CD4-positive, alpha-beta T cell treated with Interleukin-15 for 1 hour (primary cell): ENCODE data around the gene FAM240A.

Experiments
- DNase-seq: peaks from one replicate; pipeline ENCODE4 v3.0.0-alpha.2; 2020

Gene FAM240A

DNA sequence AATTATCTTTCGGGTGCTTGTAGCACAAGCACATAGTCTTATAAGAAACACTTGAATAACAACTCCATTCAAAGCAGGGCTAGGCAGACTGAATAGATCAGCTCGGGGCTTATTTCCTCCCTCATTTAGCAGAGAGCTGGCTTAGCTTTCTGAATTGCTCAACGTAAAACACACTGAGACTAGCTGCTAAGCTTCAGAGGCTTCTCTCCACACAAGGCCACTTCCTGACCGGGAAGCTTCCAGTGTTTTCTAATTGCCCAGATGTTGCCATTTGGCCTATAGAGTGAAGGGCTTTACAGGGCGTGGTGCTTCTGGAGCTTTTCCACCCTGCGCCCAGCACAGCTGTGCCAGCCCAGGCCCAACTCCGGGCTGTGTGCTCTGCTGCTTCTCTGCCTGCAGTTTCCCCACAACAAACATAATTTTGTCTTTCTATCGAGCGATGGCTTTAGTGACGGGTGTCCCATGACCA is 16.6 kb downstream of the FAM240A start:
- DNase-seq: no peak

DNA sequence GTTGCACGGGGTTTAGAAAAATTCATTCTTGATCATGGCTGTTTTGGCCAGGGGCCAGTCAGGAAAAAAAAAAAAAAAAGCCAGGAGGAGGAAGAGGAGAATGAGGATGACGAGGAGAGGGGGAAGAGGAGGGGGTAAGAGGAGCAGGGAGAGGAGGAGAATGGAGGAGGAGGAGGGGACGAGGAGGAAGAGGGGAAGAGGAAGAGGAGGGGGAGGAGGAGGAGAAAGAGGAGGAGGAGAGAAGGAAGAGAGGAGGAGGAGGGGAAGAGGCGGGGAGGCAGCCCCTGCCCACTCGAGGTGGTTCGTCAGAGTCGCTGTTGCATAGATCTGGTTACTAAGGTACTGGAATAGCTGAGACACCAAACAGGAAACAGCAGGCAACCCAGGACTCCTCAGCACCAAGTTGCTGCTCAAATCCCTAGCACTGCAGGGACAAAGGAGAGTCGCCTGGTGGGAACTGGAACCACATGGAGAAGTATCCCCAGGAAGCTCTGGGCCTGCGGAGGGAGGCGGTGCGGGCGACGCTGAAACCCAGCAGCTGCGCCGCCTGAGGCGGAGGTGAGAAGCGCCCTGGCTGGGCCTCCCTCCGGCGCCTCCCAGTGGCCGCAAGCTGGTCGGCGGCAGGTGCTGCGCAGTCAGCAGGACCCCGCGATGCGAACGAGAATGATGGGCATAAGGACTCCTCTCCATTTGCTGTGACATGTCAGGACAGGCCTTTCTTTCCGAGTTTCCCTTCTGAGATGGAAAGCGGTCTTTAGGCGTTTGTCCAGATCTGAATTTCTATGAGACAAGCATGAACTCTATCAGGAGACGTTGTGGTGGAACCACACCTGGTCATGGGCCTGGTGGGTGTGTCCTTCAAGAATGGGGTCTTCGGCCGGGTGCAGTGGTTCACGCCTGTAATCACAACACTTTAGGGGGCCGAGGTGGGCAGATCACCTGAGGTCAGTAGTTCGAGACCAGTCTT is 17.5 kb downstream of the FAM240A start:
- DNase-seq: peak; percentile 71

DNA sequence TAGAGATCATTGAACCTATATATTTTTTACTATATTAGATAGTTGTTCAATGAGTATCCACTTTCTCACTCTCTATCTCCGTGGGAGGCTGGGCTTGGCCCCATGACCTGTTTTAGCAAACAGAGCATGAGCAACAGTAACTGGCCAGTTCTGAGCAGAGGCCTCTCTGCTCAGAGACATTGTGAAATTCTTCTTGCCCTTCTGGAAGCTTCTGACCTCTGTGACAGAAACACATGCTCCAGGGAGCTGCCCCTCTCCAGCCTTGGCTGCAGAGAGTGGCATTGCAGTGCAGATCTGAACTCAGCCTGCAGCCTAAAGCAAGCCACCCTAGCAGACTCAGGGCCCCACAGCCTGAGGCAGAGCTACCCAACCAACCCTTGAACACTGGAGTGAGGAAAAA is 20.5 kb downstream of the FAM240A start:
- no peak for DNase-seq

DNA sequence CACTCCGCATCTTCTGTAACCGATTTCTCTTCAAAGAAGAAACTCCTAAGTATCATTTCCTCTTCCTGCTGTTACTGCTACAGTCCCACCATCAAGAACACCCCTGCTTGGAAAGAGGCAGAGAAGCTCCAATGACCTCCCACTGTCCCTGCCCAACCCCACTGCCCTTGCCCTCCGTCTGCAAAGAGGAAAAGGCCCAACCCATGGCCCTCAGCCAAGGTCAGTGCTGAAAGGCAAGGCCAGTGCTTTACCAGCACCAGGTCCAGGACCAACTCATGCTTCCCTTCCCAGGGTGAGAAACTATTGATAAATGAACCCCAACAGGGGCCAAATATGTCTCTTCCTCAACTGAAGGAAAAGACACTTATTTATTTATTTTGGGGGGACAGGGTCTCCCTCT is 22.5 kb downstream of the FAM240A start:
- DNase-seq: no peak

DNA sequence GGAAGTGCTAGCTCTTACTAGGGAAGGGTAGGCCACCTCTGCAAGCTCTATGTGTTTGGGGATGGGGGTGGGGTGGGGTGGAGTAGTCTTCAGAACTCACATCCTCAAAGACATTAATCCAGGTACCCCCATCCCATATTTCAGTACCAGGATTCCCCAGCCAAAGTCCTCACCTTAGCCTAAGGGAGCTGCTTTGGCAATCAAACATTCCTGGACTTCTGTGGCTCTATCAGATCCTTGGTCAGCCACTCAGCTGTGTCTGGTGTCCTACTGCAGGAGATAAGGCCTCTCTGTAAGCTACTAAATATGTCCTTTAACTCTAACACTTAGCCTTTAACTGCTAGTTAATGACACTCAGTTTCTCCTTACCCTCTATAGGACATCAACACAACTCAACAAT is 26.9 kb downstream of the FAM240A start:
- no peak for DNase-seq

DNA sequence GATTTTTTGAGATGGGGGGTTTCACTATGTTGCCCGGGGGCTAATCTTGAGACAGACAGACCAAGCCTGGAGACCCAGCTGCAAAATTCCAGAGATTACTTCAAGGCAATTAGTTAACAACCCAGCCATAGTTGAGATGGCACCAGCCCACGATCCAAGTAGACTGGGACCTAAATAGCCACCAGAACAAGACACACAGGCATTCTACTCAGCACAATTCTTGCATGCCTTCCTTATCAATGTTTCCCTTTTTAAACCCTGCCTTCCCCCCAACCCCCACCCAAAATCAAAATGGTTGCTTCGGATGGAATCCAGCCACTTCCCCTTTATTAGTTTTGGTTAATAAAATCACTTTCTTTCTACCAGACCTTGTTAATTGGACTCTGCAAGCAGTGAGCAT is 28.6 kb downstream of the FAM240A start:
- no peak for DNase-seq

DNA sequence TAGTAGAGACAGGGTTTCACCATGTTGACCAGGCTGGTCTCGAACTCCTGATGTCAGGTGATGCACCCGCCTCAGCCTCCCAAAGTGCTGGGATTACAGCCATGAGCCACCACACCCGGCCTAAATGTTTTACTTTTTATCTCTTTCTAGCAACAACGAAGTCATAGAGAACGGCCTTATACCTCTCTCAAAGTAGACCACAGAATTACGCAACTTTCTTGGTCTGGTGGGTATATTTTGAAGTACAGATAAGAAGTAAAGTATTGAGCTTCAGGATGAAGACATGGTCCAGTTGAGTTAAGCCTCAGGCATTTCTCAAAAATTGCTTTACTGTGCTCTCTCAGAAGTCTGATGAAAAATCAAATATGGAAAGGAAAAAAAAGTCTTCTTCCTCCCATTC is 30.6 kb downstream of the FAM240A start:
- DNase-seq: no peak

DNA sequence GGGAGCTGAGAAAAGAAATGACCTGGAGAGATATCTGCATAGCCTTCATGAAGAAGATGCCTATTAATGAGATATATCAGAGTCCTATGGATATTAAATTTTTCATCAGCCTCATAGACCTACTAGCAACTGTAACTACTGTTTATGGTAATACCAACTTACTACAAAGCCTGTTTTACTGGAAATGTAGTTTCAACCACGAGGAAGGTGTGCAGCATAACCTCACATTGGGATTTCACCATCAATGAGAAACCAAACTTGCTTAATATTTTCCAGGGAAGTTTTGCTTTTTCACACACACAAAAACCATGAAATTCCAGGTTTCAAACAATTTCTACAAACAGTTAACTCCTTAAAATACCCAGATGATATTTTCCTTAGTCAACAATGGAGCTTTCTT is 31.4 kb downstream of the FAM240A start:
- no peak for DNase-seq

DNA sequence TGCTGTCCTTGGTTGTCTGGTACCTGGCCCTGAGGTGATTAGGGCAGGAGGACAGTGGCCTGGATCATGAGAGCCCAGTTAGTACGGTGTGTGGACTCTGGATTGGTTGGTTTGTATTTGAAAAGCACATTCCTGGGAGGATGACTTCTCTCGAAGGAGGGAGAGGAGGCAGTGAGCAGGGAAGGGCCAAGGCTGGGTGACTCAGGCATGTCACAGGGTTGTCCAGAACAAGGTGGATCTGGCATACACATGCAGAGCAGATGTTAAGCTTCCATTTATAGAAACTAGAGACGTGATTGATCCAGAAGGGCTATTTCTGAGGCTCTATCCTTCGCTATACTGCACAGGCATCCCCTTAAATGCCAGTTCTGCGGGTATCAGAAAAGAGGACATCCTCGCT is 34.4 kb downstream of the FAM240A start:
- no peak for DNase-seq

DNA sequence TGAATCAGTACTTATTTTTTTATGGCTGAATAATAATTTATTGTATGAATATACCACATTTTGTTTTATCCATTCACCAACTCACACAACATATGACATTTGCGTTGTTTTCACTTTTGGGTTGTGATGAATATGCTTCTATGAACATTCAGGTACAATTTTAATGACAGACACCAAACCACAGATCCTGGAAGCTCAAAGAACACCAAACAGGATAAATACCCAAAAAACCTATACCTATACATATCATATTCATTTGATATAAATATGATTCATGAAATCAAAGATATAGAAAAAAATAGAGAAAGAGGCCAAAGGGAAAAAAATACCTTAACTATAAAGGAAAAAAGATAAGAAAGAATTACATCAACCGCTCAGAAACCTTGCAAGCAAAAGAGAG is 35.8 kb downstream of the FAM240A start:
- no peak for DNase-seq

DNA sequence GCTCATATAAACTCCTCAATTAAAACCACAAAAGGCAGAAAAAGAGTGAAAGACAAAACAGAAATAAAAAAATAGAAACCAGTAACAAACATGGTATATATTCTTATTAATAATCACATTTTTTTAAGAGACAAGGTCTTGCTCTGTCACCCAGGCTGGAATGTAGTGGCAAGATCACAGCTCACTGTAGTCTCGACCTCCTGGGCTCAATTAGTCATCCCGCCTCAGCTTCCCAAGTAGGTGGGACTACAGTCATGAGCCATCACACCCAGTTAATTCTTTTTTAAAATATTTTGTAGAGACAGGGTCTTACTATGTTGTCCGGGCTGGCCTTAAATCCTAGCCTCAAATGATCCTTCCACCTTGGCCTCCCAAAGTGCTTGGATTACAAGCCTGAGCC is 37.1 kb downstream of the FAM240A start:
- no peak for DNase-seq

DNA sequence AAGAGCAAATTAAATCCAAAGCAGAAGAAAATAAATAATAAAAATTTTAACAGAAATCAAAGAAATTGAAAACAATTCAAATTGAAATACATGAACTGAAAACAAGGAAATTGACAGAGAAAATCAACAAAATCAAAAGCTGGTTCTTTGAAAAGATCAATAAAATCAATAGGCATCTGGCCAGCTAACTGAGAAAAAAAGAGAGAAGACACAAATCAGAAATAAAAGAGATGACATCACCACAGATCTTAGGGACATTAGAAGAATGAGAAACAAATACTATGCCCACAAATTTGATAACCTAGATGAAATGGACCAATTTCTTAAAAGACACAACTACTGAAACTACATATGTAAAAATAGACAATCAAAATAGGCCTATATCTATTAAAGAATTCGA is 38.8 kb downstream of the FAM240A start:
- no peak for DNase-seq

DNA sequence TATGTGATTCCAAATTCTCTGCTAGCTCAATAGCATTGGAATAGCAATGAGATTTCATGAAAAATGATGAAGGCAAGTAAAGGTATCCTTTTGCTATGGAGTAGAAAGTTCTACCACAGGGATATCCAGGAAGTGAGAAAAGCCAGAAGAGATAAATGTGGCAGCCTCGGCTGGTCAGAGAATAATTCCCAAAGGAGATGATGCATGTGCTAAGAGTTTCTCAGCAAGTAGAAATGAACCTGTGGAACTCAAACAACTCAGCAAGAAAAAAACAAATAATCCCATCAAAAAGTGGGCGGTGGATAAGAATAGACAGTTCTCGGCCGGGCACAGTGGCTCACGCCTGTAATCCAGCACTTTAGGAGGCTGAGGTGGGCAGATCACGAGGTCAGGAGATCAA is 42.9 kb downstream of the FAM240A start:
- DNase-seq: no peak

DNA sequence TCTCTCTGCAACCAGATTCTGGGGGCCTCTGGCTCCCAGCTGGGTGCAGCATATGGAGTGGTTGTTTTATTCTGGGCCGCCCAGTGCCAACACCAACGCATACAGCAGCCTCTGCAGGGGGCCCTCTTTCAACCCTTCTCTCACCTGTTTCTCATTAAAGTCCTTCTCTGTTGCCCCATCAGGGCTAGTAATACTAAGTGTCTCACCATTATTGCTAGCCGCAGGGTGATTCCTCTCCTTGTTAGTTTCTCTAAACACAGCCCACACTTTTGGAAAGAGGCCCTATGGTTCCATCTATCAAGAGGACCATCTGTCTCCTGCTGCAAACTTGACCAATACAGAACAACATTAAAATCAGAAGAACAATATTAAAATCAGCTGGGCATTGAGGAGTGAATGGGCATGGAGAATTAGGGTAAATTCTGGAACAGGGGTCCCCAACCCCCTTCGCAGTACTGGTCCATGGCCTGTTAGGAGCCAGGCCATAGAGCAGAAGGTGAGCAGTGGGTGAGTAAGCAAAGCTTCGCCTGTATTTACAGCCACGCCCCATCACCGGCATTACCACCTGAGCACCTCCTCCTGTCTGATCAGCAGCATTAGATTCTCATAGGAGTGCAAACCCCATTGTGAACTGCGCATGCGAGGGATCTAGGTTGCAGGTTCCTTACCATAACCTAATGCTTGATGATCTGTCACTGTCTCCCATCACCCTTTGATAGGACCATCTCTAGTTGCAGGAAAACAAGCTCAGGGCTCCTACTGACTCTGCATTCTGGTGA is 44.6 kb downstream of the FAM240A start:
- DNase-seq: no peak

DNA sequence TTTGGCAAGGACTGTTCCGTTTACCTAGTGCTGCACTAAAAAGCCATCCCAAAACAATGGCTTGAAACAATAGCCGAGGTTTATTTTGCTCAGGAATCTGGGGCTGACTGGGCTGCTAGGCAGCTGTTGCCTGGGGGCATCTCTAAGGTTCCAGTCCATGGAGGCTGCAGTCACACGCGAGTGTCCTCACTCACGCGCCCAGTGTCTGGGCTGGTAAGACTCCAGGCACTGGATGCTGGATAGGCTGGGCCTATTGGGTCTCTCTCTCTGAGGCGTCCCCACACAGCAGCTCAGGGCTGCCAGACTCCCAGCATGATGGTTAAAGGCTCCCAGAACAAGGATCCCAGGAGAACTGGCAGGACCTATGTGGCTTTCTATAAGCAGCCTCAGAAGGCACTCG is 47.0 kb downstream of the FAM240A start:
- DNase-seq: no peak

DNA sequence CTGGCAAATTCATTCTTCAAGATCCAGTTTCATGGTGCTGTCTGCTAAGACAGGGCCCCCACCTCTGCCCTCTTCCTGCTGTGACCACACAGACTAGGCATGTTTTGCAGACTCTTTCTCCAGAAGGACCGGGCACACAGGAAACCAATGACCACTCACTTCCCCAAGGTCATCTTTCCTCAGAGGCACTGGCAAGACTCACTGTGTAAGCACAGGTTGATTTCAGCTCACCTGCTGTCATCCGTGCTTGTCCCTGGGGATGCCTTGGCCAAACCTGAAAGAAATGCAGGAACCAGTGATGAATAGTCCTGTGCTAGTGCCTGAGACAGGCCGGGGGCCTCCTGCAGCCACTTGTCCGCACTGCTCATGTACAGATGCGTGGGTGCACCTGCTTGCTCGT is 47.7 kb downstream of the FAM240A start:
- DNase-seq: no peak

DNA sequence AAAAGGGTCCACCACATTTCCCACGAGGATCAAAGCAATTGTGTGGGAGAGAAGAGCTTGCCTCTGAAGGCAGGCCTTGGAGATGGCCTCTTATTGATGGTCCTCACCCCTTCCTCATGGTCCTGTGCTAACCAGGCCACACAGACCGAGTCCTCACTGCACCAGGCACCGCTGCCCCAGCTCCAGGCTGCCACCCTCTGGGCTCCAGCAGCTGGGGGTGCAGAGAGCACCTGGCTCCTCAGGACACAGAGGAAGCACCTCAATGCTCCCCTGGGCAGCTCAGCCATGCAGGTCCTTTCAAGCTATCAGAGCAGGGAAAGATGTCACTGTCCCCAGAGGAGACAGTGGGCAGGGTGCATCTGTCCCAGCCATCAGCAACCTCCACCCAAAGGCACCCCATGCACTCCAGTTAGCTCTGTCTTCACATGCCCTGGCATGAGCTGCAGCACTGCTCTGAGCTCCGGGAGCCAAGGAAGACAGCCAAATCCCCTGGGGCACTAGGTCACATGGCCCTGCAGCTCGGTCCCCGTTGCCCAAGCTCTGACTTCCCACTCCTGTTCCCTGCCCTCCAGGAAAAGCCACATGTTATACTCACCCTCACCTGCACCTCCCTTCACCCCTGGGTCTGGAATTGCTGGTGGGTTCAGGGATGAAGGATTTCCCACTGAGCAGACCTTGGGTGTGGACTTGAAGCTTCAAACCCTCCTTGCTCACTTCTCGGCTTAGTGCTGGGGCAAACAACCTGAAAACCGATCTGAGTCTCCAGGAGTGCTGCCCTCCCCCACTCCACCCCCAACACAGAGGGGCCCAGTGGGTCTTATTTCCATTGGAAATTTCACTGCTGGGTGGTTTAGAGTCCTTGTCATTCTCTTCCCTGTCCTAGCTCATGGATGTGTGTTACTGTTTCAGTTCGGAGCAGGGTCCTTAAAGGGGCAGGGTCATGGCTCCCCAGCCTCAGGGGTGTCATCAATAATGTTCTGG is 48.5 kb downstream of the FAM240A start:
- DNase-seq: no peak

DNA sequence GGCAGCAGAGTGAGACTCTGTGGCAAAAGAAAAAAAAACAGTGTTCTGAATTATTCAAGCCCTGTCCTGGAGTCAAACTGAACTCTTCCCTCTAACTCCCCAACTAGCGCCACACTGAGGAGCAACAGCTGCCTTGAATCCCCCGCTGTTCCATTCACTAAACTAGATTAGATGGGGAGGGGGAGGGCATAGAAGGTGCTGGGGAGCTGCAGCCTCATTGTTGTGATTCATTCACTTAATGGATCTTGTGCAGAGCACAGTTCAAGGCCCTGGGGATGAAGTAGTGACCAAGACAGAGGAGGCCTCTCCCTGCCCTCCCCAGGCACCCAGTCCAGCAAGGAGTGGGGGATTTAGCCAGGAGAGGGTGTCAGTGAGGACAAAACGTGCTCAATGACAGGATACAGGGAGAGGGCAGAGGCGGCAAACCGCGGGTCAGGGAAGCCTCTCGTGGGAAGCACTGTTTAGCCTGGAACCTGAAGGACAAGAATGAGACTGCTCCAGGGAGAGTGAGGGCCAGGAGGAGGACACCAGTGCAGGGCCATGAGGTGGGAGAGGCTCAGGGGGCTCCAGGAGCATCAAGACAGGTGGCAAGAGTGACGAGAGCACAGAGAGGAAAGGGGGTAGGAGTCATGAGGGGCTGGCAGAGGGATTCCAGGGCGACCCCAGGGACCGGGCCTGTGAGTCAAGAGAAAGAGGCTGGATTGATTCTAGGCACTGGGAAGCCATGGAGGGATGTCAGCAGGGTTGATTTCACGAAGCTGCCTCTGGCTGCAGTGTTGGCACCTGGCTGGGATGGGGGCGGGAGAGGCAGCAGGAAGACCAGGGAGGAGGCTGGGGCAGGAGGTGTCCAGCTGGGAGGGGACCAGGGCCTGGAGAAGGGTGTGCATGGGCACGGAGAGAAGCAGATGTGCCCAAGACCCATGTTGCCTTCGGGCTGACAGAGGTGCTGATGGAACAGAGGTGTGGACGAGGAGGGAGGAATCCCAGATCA is 49.7 kb downstream of the FAM240A start:
- DNase-seq: no peak

DNA sequence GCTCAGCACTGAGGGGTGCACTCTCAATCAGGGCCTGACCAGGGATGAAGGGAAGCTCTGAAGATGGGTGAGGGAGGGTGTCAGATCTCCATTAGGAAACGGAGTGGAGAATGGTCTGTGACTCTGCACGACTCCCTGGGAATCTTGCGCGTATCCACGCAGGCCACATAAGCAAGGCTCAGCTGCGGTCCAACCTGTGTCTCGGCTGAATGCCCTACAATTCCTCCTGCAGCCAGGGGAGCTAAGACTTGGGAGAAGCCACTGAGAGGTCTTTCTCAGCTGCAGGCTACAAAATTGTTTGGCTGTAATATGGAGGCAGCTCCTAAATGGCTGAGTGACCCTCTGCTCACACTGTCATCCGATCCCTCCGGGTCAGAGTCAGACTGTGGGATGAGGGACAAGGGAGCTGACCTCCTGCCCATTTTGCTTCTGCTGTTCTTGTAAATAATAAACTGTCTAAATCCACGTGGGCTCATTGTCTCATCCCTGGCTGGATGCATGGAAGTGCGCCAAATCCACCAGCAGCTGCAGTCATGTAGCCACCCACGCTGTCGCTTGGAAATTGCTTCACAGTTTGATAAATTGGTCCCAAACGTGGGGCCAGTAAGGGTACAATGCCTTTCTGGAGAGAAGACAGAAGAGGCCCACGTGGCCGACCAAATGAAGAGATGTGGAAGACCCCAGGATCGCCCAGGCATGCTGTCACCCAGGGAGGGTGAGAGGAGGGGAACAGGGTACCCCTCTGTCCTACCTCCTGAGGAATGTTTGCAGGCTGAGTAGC is 50.6 kb downstream of the FAM240A start:
- DNase-seq: no peak

DNA sequence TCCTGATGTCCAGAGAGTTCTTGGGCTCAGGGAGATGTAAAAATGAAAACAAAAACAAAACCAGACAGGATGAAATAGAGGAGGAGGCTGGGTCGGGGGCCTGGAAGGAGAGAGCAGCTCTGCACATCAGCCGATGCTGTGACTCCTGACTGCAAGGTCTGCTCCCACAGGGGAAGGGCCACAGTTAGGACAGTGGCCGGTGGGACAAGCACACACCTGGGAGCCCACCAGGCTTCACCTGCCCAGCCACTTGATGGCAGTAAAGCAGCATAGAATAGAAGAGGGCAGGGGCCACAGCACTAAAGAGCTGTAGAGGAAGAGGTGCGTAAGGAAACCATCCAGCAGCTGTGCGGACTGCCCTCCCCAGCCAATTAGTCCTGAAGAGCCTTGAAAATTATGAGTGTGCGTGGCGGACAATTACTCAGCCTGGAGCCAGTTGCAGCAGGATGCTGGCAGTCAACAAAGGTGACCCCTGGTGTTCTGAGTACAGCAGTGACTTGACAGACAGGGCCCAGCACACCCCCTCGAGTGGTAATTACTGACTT is 51.3 kb downstream of the FAM240A start:
- no peak for DNase-seq
